AG08396 (cell line): ENCODE measurements around the gene ETFRF1.

Experiments
- DNase-seq: peaks from one replicate; pipeline ENCODE4 v3.0.0; 2012; ENCODE audit warnings: low spot score, mixed read lengths

Gene ETFRF1, protein sequence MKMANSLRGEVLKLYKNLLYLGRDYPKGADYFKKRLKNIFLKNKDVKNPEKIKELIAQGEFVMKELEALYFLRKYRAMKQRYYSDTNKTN

DNA sequence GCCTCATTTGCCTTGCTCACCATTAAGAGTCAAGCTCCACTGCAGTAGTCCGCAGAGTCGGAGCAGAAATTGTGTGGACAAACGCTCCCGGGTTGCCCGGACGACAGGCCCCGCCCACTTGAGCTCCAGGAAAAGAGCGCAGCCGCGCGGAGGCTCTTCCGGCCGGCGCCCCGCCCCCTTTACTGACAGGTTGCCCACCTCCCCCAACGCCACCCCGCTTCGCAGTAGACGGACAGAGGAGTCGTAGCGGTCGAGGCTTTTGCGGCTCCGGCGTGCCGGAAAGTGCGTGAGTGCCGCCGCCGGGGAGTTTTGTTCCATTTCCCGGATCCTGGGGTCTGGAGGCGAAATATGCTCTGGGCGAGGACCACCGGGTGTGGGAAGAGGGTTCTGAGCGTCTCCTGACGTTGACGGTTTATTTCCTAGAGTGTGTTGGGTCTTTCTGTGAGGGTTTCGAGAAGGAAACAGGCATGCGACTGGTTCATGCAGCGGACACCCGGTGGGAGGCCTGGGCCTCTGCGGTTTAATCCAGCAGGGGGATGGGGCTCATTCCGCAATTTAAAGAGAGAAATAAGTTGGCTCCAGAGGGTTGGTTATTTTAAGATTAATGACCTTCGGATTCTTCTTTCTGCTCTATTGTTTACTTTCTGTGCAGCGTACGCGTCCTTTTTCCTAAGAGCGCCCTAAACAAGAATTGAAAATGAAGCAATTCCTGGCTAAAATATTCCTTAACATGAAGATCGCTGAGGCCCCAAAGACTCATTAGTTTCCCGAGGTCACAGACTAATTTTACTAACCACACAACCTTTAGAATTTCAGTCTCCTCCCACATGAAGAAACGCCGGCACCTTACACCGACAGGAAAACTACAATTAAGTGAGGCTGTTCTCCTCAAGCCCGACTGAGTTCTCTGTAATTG lies at the start of gene ETFRF1, which contains the start of gene DNAI7:
Gene ETFRF1, plus strand, starts transcription at position 182 of the 916 bp plus-strand sequence. CDS start 8,720 bp downstream, outside the sequence.
Gene DNAI7, minus strand, starts transcription at position 105 of the 916 bp plus-strand sequence. Its CDS starts 82 bp downstream, at position 23.
- DNase-seq, result peak; percentile 94

GRCh38 chr12:25146686-25147085 lies 48.4 kb upstream of the ETFRF1 start:
- no peak for DNase-seq

GRCh38 chr12:25151476-25151875 lies 43.6 kb upstream of the ETFRF1 start:
- DNase-seq, result peak; percentile 79

- DNase-seq, result no peak
These were observed 43.0 kb upstream of the ETFRF1 start for GRCh38 chr12:25152055-25152454.

DNA sequence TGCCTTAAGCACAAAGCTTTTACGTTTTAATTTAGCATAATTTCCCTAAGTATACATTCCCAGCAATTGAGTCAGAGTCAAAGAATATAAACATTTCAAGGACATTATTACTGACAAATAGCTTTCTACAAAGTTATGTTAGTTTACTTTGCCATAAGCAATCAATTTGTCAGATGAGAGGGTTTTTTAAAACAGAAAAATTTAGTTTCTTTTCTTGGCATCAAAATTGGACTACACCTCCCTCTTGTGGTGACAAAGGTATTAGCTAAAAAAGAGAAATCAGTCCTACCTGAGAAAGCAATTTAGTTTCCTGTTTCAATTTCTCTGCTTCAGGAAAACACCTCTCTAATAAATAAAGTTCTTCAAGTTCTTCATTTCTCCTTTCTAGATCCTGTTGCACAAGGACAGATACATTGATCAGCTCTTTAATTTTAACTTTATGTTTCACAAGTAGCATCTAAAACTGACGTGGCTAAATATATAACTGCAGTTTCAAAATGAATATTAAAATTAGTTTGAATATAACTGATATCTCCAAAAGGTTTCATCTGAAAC lies 39.9 kb upstream of the ETFRF1 start:
- DNase-seq, result no peak

GRCh38 chr12:25156061-25156460 lies 39.0 kb upstream of the ETFRF1 start:
- no peak for DNase-seq

GRCh38 chr12:25162866-25163265 lies 32.2 kb upstream of the ETFRF1 start:
- no peak for DNase-seq

- no peak for DNase-seq
These were observed 12.3 kb upstream of the ETFRF1 start for GRCh38 chr12:25182765-25183164.

DNA sequence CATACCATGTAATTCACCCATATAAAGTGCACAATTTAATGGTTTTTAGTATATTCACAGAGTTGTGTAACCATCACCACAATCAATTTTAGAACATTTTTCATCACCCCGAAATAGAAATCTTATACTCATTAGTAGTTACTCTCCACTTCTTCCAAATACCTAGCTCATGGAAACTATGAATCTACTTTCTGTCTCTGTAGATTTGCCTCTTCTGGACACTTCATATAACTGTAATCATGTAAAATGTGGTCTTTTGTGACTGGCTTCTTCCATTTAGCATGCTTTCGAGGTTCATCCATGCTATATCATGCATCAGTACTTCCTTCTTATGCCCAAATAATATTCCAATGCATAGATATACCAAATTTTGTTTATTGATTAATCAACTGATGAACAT lies 10.9 kb upstream of the ETFRF1 start:
- DNase-seq, result no peak

- DNase-seq, result no peak
These were observed 8.8 kb upstream of the ETFRF1 start for GRCh38 chr12:25186038-25186787.

- no peak for DNase-seq
These were observed 8.1 kb upstream of the ETFRF1 start for GRCh38 chr12:25186788-25187402.

DNA sequence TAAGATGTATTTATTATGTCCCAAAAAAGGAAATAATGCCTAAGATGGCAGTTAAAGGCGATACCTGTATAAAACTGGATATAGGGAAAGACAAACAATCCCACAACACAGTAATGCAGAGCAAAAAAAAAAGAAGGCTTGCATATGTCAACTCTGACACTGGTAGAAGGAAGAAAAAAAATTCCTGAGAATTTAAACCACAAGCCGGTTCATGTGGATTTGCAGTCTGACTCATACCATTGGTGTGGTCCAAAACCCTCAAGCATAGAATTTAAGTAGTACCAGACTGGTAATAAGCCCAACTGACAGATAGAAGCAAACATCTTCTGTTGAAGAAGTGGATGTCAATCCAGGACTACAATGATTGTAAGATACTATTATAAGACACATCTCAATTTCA lies 7.3 kb upstream of the ETFRF1 start:
- peak; percentile 51 for DNase-seq

DNA sequence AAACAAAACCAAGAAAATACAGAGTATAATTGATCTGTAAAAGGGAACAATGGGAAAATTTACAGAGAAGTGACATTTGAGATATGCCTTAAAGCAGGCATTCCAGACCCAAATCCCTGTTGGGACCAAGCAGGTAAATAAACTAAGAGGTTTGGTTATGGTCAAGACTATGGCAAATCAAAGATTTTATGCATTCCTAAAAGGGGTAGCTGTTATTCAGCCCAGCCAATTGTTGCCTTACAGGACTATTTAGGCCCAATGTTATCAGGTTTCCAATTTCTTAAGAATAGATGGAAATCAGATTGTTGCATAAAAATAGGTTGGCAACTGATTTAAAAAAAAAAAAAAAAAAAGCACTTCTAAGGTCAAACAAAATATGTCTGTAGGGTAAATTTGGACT lies 5.4 kb upstream of the ETFRF1 start:
- no peak for DNase-seq

DNA sequence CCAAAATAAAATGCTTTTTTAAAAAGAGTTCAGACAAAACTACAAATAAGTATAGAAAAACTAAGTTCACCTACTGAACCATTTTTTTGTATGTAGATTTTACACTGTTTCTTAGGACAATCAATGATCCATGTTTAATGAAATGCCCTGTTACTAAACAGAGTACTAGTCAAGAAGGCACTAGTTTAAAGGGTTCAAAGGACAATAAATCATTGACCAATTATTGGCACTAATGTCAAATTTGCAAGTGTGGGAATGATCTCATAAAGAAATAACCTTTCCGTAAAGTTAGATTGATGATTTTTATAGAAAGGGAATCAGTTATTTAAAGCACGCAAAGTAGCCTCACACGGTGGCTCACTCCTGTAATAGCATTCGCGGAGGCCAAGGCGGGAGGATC lies 4.2 kb upstream of the ETFRF1 start:
- DNase-seq, result no peak

DNA sequence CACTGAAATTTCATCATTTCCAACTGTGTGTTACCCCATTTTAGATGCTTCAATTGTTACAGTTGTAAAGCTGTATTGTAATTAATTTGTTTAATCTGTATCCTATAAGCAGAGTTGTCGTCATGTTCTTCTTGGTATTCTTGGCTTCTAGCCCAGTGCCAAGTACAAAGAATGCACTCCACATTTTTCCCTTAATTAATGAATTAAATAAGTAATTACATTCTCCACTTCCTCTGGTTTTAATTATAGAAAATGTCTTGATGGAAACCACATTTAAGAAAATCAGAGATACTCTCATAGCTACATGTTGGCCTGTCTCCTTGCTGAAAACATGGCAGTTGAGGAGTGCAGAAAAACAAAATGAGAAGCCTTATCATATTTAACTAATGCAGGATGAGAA lies 823 bp upstream of the ETFRF1 start:
- no peak for DNase-seq

DNA sequence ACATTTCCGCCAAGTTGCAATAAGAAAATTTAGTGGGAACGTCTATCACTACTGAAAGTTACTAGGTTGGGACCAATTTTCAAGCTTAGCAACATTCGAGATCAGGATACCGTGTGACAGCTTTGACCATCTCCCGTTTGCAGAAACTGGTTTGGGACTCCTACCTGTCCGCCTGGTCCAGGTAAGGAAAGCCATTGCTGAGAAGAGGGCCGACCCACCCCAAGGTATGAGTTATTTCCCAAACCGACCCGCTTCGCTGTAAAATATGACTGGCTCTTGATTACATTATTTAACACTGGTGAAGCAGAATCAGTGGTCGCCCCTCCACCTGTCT lies 348 bp upstream of the ETFRF1 start:
- DNase-seq, result no peak

DNA sequence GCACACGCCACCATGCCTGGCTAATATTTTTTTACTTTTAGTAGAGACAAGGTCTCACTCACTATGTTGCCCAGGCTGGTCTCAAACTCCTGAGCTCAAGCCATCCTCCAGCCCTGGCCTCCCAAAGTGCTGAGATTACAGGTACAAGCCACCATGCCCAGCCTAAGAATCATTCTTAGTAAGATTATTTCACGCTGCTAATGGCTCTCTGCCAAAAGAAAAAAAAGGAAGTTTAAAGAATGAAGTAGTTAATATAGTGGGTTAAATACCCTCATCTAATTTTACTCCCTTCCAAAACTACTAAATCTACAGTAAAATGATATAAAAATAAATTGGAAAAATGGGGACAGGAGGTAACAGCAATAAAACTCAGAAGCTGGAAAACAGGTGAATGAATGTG lies 2.6 kb downstream of the ETFRF1 start:
- no peak for DNase-seq

DNA sequence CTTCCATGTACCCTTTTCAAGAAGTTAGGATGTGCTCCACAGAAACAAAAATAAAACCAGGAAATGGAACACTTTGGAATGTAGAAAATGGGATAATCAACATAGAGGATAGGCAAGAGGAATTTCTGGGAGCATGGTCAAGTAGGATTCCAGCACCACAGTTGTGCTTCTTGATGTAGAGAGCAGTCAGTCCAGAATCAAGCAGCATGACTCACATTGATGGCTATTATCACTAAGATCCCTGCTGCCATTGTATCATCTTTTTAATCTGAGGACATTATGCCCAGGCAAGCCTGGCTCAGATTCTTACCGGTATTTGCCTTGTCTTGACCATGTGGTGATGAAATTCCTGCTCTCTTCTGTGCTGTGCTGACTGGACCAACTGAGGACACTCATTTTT lies 5.7 kb downstream of the ETFRF1 start:
- DNase-seq, result peak; percentile 20

GRCh38 chr12:25202137-25202536 lies 7.1 kb downstream of the ETFRF1 start:
- DNase-seq, result no peak

DNA sequence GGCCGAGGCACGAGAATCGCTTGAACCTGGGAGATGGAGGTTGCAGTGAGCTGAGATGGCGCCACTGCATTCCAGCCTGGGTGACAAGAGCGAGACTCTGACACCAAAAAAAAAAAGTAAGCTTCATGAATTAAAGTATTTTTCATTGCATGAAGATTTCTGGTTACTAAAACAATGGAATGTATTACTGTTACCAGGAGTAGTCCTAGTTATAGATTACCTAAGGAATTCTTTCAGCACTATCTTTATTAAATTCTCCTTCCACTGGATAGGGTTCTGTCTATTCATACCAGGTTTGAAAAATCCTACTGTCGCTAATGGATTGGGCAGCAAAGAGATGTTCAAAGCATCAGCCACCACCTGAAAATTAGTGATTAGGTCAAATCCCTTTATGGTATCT lies 12.4 kb downstream of the ETFRF1 start:
- DNase-seq, result no peak

GRCh38 chr12:25207846-25208245 lies 12.8 kb downstream of the ETFRF1 start:
- no peak for DNase-seq

GRCh38 chr12:25208554-25208953 lies 13.5 kb downstream of the ETFRF1 start:
- DNase-seq, result no peak
